ENCODE data around the gene NOP10. TPM values are rescaled to one million over a fixed set of nuclear protein-coding genes. Genes with fewer than 3 reads are reported as not detected.
A peak's percentile ranks its signal among the peaks of the same experiment; 100 is the strongest.

The NOP10 gene
- total RNA-seq, 3 donors from 2014 or later = 90.6 to 129 (median 115) TPM

DNA sequence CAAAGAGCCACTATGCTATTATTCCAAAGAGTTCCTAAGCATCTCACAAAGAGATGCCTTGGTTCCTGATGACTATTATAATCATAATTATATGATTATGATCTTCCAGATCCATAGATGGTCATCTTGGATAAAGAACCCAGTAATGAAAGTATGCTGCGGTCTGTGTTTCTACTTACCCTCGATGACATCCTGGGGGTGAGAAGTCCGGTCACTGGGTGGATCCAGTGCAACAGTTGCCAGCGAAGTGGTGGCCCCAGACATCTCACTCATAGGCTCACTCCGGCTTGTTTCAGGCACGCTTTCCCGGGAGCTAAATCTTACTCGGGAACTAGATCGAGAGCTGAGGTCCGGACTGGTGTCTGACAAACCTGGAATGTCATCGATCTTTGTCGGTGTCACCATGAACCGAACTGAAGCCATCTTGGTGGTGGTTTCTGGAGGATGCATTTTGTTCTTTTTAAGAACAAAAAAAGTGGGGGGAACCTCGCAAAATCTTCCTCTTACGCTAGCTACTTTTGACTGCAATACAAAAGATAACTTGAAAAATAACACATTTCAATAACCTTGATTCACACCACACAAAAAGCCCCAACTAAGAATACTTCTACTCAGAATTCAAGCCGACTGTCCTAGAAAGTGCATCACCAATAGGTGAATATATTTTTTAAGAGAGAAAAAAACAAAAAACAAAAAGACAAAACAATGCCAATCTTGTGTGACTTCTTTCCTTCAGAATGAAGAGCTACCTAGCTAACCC, 6.5 kb downstream of the NOP10 start:
- Histone ChIP-seq H3K9me3 (no peaks in the 10 kb centered on the region), H3K4me3 (no peak overlapping the region), H3K36me3 (ENCODE audit: low read depth) (no peaks in the 10 kb centered on the region), H3K4me1 (ENCODE audit: low read depth) (peaks cover 6% of the 10 kb centered on the region)
- TF ChIP-seq, protein P1, sequence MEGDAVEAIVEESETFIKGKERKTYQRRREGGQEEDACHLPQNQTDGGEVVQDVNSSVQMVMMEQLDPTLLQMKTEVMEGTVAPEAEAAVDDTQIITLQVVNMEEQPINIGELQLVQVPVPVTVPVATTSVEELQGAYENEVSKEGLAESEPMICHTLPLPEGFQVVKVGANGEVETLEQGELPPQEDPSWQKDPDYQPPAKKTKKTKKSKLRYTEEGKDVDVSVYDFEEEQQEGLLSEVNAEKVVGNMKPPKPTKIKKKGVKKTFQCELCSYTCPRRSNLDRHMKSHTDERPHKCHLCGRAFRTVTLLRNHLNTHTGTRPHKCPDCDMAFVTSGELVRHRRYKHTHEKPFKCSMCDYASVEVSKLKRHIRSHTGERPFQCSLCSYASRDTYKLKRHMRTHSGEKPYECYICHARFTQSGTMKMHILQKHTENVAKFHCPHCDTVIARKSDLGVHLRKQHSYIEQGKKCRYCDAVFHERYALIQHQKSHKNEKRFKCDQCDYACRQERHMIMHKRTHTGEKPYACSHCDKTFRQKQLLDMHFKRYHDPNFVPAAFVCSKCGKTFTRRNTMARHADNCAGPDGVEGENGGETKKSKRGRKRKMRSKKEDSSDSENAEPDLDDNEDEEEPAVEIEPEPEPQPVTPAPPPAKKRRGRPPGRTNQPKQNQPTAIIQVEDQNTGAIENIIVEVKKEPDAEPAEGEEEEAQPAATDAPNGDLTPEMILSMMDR (IDR thresholded peaks at IDR 0.05) = no peak
- ATAC-seq = no peak
- DNase-seq = no peak
- intact Hi-C loops (cut with DNase I, micrococcal nuclease) = no loop called here

DNA sequence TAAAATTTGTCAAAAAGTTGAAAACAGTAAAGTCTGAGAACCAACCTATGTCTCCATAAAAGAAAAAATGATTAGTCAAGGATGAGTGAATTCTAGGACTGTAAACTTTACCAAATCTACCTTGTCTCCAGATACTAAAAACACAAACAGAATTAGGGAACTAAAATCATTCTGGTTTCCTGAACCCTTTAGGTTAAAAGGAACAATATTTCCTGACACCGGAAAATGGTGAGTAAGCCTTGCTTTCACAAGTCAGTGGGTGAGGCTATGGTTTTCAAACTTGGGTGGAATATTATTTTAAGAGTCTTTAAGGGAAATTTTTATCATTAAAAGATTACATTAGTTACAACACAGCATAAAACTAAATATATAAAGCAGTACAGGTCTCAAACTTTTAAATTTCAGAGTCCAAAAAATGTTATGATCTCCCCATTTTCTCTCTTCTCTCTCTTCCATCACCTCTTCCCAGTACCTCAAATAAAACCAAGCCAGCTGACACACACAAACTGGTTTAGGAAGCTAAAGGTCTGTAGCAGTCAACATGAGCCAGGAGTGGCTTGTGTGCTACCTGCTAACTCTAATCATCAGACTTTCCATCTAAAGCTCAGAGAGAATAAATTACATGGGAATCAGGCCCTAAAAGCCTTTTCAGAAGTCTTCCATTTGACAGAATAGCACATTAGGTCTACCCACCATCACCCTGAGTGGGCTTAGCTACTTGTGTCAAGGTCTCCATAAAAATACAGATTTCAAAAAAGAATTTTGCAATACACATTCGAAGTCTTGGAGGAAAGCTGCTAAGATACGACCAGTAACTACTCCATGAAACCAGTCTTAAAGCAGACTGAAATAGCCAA, 7.5 kb downstream of the NOP10 start:
- TF ChIP-seq, protein P1 (IDR thresholded peaks at IDR 0.05) = no peak
- intact Hi-C loops (cut with DNase I, micrococcal nuclease) = no loop called here

DNA sequence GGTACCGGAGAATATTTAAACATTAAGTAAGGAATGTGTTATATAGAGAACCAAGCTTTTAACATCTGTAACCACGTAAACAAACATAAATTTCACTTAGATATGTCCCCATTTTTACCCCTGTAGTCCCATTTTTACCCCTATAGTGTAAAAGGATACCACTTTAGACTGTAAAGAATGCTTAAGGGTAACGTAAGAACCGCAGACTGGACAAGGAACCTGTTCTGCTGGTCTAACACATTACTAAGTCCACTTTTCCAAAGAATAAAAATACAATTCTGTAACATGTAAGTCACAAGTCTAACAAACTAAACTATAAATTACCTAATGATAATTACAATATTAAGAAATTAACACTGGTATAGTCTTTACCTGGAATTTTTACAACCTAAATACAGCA, 8.3 kb downstream of the NOP10 start:
- TF ChIP-seq, protein P1 (IDR thresholded peaks at IDR 0.05) = no peak
- Histone ChIP-seq H3K4me3 (no peak overlapping the region), H3K36me3 (ENCODE audit: low read depth) (no peaks in the 10 kb centered on the region), H3K4me1 (ENCODE audit: low read depth) (peaks cover 6% of the 10 kb centered on the region), H3K9me3 (no peaks in the 10 kb centered on the region)
- ATAC-seq = no peak
- intact Hi-C loops (cut with DNase I, micrococcal nuclease) = no loop called here
- no peak for DNase-seq

More for the DNA sequence above, 7.5 kb downstream of the NOP10 start:
- Histone ChIP-seq H3K36me3 (ENCODE audit: low read depth) (no peaks in the 10 kb centered on the region), H3K4me3 (no peak overlapping the region), H3K4me1 (ENCODE audit: low read depth) (peaks cover 6% of the 10 kb centered on the region), H3K9me3 (no peaks in the 10 kb centered on the region)
- ATAC-seq = no peak
- no peak for DNase-seq

DNA sequence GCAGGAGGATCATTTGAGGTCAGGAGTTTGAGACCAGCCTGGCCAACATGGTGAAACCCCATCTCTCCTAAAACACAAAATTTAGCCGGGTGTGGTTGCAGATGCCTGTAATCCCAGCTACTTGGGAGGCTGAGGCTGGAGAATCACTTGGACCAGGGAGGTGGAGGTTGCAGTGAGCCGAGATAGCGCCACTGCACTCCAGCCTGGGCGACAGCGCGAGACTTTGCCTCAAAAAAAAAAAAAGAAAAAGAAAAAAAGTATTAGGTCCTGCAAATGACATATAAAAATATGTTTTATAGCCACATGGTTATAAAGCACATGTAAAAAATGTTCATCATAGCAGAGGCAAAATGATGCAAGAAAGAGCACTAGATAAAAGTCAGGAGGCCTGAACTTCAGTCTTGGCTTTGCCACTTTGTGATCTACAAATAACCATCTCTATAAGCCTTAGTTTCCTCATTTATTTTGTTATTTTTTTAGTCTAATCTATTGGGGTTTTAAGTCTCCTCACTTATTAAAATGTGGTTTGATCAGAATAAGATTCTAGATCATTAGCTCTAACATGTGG, 10.3 kb downstream of the NOP10 start:
- peaks cover 6% of the 10 kb centered on the region for H3K4me1 ChIP-seq (ENCODE audit: low read depth)
- intact Hi-C loops (cut with DNase I, micrococcal nuclease) = no loop called here
- DNase-seq = no peak
- TF ChIP-seq, protein P1 (IDR thresholded peaks at IDR 0.05) = no peak
- no peaks in the 10 kb centered on the region for H3K9me3 ChIP-seq
- no peak for ATAC-seq
- no peak overlapping the region for H3K4me3 ChIP-seq
- no peaks in the 10 kb centered on the region for H3K36me3 ChIP-seq (ENCODE audit: low read depth)

DNA sequence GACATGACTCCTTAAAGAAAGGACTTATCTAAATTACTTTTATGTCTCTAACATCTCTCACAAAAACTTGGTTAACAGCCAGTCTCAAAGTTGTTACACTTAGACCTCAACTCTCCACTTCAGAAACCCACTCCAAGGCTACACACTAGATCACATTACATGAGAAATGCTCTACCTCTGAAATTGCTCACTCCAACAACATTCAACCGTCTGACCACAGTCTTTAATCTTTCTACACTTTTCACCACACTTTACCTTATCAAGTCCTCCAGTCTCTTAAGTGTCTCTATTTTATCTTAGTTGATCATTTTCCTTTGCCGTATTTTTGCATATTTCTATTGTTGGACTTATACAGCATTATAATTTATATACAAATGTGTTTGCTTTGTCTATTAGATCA, 11.1 kb downstream of the NOP10 start:
- Histone ChIP-seq H3K4me3 (no peak overlapping the region), H3K4me1 (ENCODE audit: low read depth) (peaks cover 3% of the 10 kb centered on the region), H3K36me3 (ENCODE audit: low read depth) (no peaks in the 10 kb centered on the region), H3K9me3 (no peaks in the 10 kb centered on the region)
- peak; percentile 18 for ATAC-seq
- intact Hi-C loops (cut with DNase I, micrococcal nuclease) = no loop called here
- TF ChIP-seq, protein P1 (IDR thresholded peaks at IDR 0.05) = no peak
- DNase-seq = no peak
